22Rv1 (cell line): ENCODE measurements around the gene KLHL18.

ENCODE experiments used
- CTCF ChIP-seq: fragments of 450-650 bp; IDR thresholded peaks from 2 replicates; pipeline ENCODE4 v1.5.1; 2017; ENCODE audit warnings: mild to moderate bottlenecking
- ZFX ChIP-seq: fragments of 450-650 bp; IDR thresholded peaks from 2 replicates; pipeline ENCODE4 v1.6.1; 2017; ENCODE audit warnings: antibody characterized with exemption, borderline replicate concordance

DNA sequence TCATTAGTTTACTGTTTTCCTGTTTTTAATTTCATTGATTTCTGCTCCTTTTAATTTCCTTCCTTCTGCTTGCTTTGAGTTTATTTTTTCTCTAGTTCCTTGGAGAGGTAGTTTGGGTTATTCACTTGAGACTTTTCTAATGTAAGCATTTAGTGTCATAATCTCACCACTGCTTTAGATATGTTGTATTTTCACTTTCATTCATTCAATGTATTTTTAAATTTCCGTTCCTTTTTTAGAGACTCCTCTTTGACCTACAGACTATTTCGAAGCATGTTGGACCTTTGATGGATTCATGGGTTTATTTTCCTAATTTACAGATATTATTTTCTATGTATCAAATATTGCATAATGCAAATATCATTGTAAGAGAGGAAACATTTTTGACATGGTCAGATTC lies 23.3 kb downstream of the KLHL18 start:
- TF ChIP-seq CTCF = no peak
- TF ChIP-seq ZFX = no peak
